Measurements from ENCODE around the gene MST1R.

MST1R gene

DNA sequence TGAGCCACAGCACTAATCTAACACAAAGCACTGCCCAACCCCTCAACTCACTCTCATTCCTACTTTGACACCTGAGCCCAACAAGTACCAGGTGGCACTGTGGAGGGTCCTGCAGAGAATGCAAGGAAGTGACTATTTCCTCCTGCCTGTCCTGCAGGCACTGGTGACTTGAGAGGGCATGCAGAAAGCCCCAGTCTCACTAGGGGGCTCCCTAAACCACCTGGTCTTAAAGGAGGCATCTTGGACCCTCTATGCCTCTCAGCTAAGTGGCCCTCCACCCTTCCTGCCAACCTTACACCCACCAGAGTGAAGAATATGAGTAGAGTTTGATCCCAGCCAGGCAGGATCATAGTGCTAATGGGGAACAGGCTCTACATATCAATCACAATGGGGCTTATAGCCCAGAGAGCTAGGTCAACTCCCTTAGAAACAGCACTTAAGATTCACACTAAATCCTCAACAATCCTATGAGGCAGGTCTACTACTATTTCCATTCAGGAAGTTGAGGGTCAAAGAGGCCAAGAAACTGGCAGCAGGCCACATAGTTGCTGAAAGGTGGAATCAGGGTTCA is 62.5 kb downstream of the MST1R start:
- DNase-seq: peak in 1 of 51 donors; percentile 13

GRCh38 chr3:49840388-49840787 is 63.3 kb downstream of the MST1R start:
- no peak for DNase-seq

GRCh38 chr3:49839193-49839809 is 64.4 kb downstream of the MST1R start:
- DNase-seq: peak in 46 of 51 donors; percentile 9 to 82 (median 55)
